Endothelial cell of umbilical vein (primary cell): ENCODE measurements around the gene PTPRH. TPM values are rescaled to one million over a fixed set of nuclear protein-coding genes. Genes with fewer than 3 reads are reported as not detected.
"Not testable (repeated sequence)": the region's sequence is repeated elsewhere in the genome, so short reads cannot be mapped to it uniquely, and the experiment has no call there.

Experiments used
- BruUV-seq: library from RNA; stranded (reverse); fragments of 400-500 nt; replicated peaks from 2 replicates; lab custom pipeline; 2021; lab: Mats Ljungman, UMichigan
- CTCF ChIA-PET: fragments of 300-600, 350-600 bp; sonication (Branson Sonifier 250); formaldehyde crosslinking; loops from one replicate; lab custom pipeline; 2021; ENCODE audit warnings: antibody characterized with exemption, inconsistent platforms; lab: Charles Lee
- POLR2A ChIA-PET: fragments of 300-600, 350-600 bp; sonication (Branson Sonifier 250); formaldehyde crosslinking; loops from one replicate; lab custom pipeline; 2021; ENCODE audit warnings: antibody characterized with exemption, inconsistent platforms; lab: Charles Lee
- DNase-seq: peaks from one replicate; pipeline ENCODE4 v3.0.0-alpha.2; 2011; ENCODE audit warnings: low read depth, low spot score
- FAIRE-seq: peaks from 2 replicates; lab custom pipeline; 2011; peaks lifted over from hg19 to GRCh38; lab: Jason Lieb, UNC
- H2AFZ ChIP-seq: 2 replicates; pipeline ENCODE4 v1.6.0; 2012; ENCODE audit warnings: low read depth, low read length, control low read depth, inconsistent platforms
- H3K27ac ChIP-seq: 2 replicates; pipeline ENCODE4 v1.5.1; 2011; ENCODE audit warnings: low read depth, mild to moderate bottlenecking, control low read depth, low read length, moderate library complexity; ENCODE audit not compliant: insufficient read depth
- H3K27me3 ChIP-seq, 2 experiments: 2 replicates each; pipeline versions ENCODE4 v1.6.0 to v1.6.1; 2011; ENCODE audit warnings: low read length in 2 of 2, mixed read lengths in 1 of 2; ENCODE audit not compliant: control insufficient read depth in 2 of 2, insufficient read depth in 2 of 2
- H3K36me3 ChIP-seq, 2 experiments: 2 replicates in 1 of 2; 3 replicates in 1 of 2; pipeline ENCODE4 v1.5.1; 2011; ENCODE audit warnings: low read length in 2 of 2, mild to moderate bottlenecking in 1 of 2, moderate library complexity in 1 of 2; ENCODE audit not compliant: control insufficient read depth in 2 of 2, insufficient read depth in 2 of 2; ENCODE audit errors: extremely low read depth in 1 of 2
- H3K4me1 ChIP-seq: 3 replicates; pipeline ENCODE4 v1.5.1; 2011; ENCODE audit warnings: mild to moderate bottlenecking, low read length; ENCODE audit not compliant: control insufficient read depth, insufficient read depth; ENCODE audit errors: extremely low read depth
- H3K4me2 ChIP-seq: 2 replicates; pipeline ENCODE4 v1.6.1; 2011; ENCODE audit warnings: low read length, control low read depth, mixed read lengths; ENCODE audit not compliant: insufficient read depth
- H3K4me3 ChIP-seq, 3 experiments: fragments of 200-600 bp in 1 of 3; sonication (generic), shearing (Covaris generic) in 1 of 3; replicated peaks in 1 of 3; 2 replicates each; pipeline ENCODE4 v1.5.1; 2011 to 2016; ENCODE audit warnings: control low read depth in 3 of 3, low read length in 3 of 3, mild to moderate bottlenecking in 2 of 3, inconsistent platforms in 1 of 3, low read depth in 1 of 3, moderate library complexity in 1 of 3; ENCODE audit not compliant: insufficient read depth in 1 of 3
- H3K79me2 ChIP-seq: 2 replicates; pipeline ENCODE4 v1.6.0; 2012; ENCODE audit warnings: low read length, inconsistent platforms; ENCODE audit not compliant: control insufficient read depth, insufficient read depth
- H3K9ac ChIP-seq: replicated peaks from 2 replicates; pipeline ENCODE3; 2011; ENCODE audit warnings: low read length, control low read depth; ENCODE audit not compliant: insufficient read depth; ENCODE audit errors: extremely low read depth
- H3K9me1 ChIP-seq: replicated peaks from 3 replicates; pipeline ENCODE4 v1.6.0; 2011; ENCODE audit warnings: mild to moderate bottlenecking, low read length; ENCODE audit not compliant: control insufficient read depth, insufficient read depth; ENCODE audit errors: extremely low read depth
- H3K9me3 ChIP-seq: replicated peaks from 2 replicates; pipeline ENCODE4 v1.5.1; 2012; ENCODE audit warnings: low read length, inconsistent platforms; ENCODE audit not compliant: control insufficient read depth, insufficient read depth
- H4K20me1 ChIP-seq: replicated peaks from 2 replicates; pipeline ENCODE3; 2011; ENCODE audit warnings: mild to moderate bottlenecking, low read length; ENCODE audit not compliant: control insufficient read depth, insufficient read depth; ENCODE audit errors: extremely low read depth
- EZH2 ChIP-seq: IDR thresholded peaks from 2 replicates; pipeline ENCODE4 v1.6.1; 2012; ENCODE audit warnings: borderline replicate concordance, low read depth, mild to moderate bottlenecking, moderate library complexity, low read length, inconsistent platforms; ENCODE audit not compliant: severe bottlenecking
- FOS ChIP-seq: IDR thresholded peaks from 2 replicates; pipeline ENCODE4 v1.6.1; 2011; ENCODE audit warnings: mild to moderate bottlenecking, low read length, moderate library complexity, borderline replicate concordance; ENCODE audit not compliant: insufficient read depth
- GATA2 ChIP-seq: IDR thresholded peaks from 2 replicates; pipeline ENCODE4 v1.7.0; 2011; ENCODE audit warnings: low read depth, mild to moderate bottlenecking, moderate library complexity, mixed read lengths, low read length; ENCODE audit not compliant: insufficient read length, insufficient read depth
- JUN ChIP-seq: IDR thresholded peaks from 2 replicates; pipeline ENCODE4 v1.6.1; 2011; ENCODE audit warnings: borderline replicate concordance, low read depth; ENCODE audit not compliant: insufficient read length, insufficient read depth
- MYC ChIP-seq: IDR thresholded peaks from one replicate; pipeline ENCODE4 v1.6.1; 2011; ENCODE audit warnings: mild to moderate bottlenecking, low read depth, low read length
- POLR2A ChIP-seq: IDR thresholded peaks from 2 replicates; pipeline ENCODE4 v1.6.1; 2012; ENCODE audit warnings: low read depth, mild to moderate bottlenecking, control low read depth, low read length
- POLR2AphosphoS5 ChIP-seq: IDR thresholded peaks from 2 replicates; pipeline ENCODE4 v1.6.1; 2012; ENCODE audit warnings: low read depth, mild to moderate bottlenecking, control low read depth, low read length, moderate library complexity; ENCODE audit not compliant: insufficient read depth
- dilution Hi-C: fragments of 300-500 bp; cut with MboI; formaldehyde crosslinking; loops from one replicate; pipeline ENCODE4 v1.15.0; 2019; ENCODE audit warnings: low sequenced_read_pairs; ENCODE audit not compliant: extremely low pct_ligation_motif_present
- intact Hi-C: fragments of 100-400 bp; cut with micrococcal nuclease; formaldehyde crosslinking; loops from one replicate; pipeline ENCODE4 v1.10.0; 2022
- polyA plus RNA-seq, 4 experiments: library from polyadenylated mRNA; depleted of rRNA in 3 of 4; stranded (reverse) in 3 of 4; unstranded in 1 of 4; fragments of >200 nt; gene quantifications; 2 replicates each; pipeline versions ENCODE4 v1.2.1 to v1.2.3, GENCODE V29; 2011 to 2012; ENCODE audit warnings: missing spikeins in 1 of 4
- total RNA-seq: library from RNA; stranded (reverse); gene quantifications from 2 replicates; pipeline ENCODE4 v1.2.3, GENCODE V29; 2021
- TF ChIP-seq, protein P1 (sequence below), 2 donors: IDR thresholded peaks; 1 replicate in 1 of 2; 2 replicates in 1 of 2; pipeline ENCODE4 v1.5.1; 2011; ENCODE audit warnings: low read length in 2 of 2, mild to moderate bottlenecking in 2 of 2, moderate library complexity in 2 of 2, control low read depth in 1 of 2, inconsistent platforms in 1 of 2, low read depth in 1 of 2; ENCODE audit not compliant: insufficient read depth in 1 of 2; ENCODE audit errors: extremely low read depth in 1 of 2
- TF ChIP-seq, protein P2 (sequence below): IDR thresholded peaks from 2 replicates; pipeline ENCODE4 v1.6.1; 2011; ENCODE audit not compliant: insufficient read depth, insufficient read length

PTPRH gene
- total and polyA plus RNA-seq, 2 donors (not counting 3 experiments of a cell fraction or from before 2014, with no cell fraction given), result 0.14 to 1.00 TPM

DNA sequence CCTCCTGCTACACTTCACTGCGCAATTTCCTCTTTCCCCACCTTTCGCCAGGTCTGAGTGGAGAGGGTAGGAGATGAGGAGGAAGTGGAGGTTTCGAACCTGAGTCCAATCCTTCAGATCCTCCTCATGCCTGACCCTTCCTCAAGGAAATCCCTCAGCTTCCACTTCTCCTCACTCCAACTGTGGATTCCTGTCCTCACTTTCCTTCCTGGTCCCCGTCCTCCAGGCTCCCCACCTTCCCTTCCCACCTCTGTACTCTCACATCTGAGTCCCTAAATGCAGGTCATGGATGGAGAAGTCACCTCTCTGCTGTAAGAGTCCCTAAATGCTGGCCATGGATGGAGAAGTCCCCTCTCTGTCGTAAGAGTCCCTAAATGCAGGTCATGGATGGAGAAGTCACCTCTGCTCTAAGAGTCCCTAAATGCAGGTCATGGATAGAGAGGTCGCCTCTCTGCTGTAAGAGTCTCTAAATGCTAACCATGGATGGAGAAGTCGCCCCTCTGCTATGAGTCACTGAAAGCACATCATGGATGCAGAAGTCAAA lies 16.2 kb upstream of the PTPRH start:
- H3K27ac ChIP-seq, result no peak overlapping the region
- intact Hi-C loops, result no loop called here
- POLR2A ChIA-PET, result no interaction called here
- H3K4me1 ChIP-seq, result no peaks in the 10 kb centered on the region
- H2AFZ ChIP-seq, result no peak overlapping the region
- CTCF ChIA-PET, result no interaction called here
- no peaks in the 10 kb centered on the region for H4K20me1 ChIP-seq
- no peaks in the 10 kb centered on the region for H3K9me3 ChIP-seq
- TF ChIP-seq POLR2A (no peak), GATA2 (no peak), MYC (no peak), EZH2 (no peak), FOS (no peak), POLR2AphosphoS5 (no peak), JUN (no peak)
- TF ChIP-seq, protein P1, sequence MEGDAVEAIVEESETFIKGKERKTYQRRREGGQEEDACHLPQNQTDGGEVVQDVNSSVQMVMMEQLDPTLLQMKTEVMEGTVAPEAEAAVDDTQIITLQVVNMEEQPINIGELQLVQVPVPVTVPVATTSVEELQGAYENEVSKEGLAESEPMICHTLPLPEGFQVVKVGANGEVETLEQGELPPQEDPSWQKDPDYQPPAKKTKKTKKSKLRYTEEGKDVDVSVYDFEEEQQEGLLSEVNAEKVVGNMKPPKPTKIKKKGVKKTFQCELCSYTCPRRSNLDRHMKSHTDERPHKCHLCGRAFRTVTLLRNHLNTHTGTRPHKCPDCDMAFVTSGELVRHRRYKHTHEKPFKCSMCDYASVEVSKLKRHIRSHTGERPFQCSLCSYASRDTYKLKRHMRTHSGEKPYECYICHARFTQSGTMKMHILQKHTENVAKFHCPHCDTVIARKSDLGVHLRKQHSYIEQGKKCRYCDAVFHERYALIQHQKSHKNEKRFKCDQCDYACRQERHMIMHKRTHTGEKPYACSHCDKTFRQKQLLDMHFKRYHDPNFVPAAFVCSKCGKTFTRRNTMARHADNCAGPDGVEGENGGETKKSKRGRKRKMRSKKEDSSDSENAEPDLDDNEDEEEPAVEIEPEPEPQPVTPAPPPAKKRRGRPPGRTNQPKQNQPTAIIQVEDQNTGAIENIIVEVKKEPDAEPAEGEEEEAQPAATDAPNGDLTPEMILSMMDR (IDR thresholded peaks at IDR 0.05; ENCODE audit: extremely low read depth in 1 of 2, insufficient read depth in 1 of 2, low read depth in 1 of 2, low read length in 2 of 2), result no peak
- TF ChIP-seq, protein P2, sequence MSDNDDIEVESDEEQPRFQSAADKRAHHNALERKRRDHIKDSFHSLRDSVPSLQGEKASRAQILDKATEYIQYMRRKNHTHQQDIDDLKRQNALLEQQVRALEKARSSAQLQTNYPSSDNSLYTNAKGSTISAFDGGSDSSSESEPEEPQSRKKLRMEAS, result no peak
- H3K9me1 ChIP-seq, result no peaks in the 10 kb centered on the region
- DNase-seq, result no peak
- no peaks in the 10 kb centered on the region for H3K27me3 ChIP-seq
- no peak overlapping the region for H3K9ac ChIP-seq
- no peak overlapping the region for H3K4me3 ChIP-seq
- dilution Hi-C loops, result no loop called here
- peaks cover 0 to 22% of the 10 kb centered on the region in 2 experiments for H3K36me3 ChIP-seq
- no peak overlapping the region for H3K4me2 ChIP-seq
- no peak for FAIRE-seq
- no peaks in the 10 kb centered on the region for H3K79me2 ChIP-seq
- BruUV-seq, result no TSS peak

DNA sequence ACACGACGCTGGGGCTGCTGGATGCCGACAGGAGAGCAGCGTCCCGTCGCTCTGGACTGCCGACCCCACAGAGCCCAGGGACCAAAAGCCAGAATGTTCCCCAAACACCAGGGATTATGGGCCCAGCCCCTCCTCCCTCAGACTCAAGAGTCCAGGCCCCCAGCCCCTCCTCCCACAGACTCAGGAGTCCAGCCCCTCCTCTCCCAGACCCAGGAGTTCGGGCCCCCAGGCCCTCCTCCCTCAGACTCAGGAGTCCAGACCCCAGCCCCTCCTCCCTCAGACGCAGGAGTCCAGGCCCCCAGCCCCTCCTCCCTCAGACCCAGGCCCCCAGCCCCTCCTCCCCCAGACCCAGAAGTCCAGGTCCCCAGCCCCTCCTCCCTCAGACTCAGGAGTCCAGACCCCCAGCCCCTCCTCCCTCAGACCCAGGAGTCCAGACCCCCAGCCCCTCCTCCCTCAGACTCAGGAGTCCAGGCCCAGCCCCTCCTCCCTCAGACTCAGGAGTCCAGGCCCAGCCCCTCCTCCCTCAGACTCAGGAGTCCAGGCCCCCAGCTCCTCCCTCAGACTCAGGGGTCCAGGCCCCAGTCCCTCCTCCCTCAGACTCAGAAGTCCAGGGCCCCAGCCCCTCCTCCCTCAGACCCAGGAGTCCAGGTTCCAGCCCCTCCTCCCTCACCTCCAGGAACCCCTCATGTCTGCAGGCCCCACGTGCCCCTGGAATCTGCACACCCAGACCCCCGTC lies 15.5 kb upstream of the PTPRH start:
- H3K27ac ChIP-seq, H4K20me1 ChIP-seq, H3K27me3 ChIP-seq, H3K4me3 ChIP-seq, POLR2A ChIA-PET, CTCF ChIA-PET, H3K4me1 ChIP-seq, H3K9me1 ChIP-seq, H3K9ac ChIP-seq, BruUV-seq, H3K9me3 ChIP-seq, DNase-seq, H3K79me2 ChIP-seq, H3K4me2 ChIP-seq, H2AFZ ChIP-seq, dilution Hi-C loops, intact Hi-C loops, FAIRE-seq: not testable (repeated sequence)
- peaks cover 0 to 17% of the 10 kb centered on the region in 2 experiments for H3K36me3 ChIP-seq
